HG03575 (cell line): ENCODE results near the gene ARPP21.
"Not testable (repeated sequence)": the region's sequence is repeated elsewhere in the genome, so short reads cannot be mapped to it uniquely, and the experiment has no call there.

ENCODE experiments used
- ATAC-seq: cut with Tn5 transposase; IDR thresholded peaks from one replicate; pipeline ENCODE4 v1.9.1; 2021; ENCODE audit not compliant: unreplicated experiment, insufficient number of reproducible peaks, low FRiP score; ENCODE audit errors: extremely low read depth

ARPP21 gene

GRCh38 chr3:35639254-35640186 is at the start of gene ARPP21:
ARPP21 (plus strand) TSS chr3:35639525; CDS start chr3:35681752, 42,227 bp downstream.
- no peak for ATAC-seq

- peak; percentile 56 for ATAC-seq
These were observed 46.6 kb upstream of the ARPP21 start for GRCh38 chr3:35592589-35593295.

- ATAC-seq: peak; percentile 33
These were observed 44.6 kb upstream of the ARPP21 start for GRCh38 chr3:35594739-35595138.

GRCh38 chr3:35596335-35596995 is 42.9 kb upstream of the ARPP21 start:
- ATAC-seq: no peak

GRCh38 chr3:35597490-35597889 is 41.8 kb upstream of the ARPP21 start:
- ATAC-seq: no peak

DNA sequence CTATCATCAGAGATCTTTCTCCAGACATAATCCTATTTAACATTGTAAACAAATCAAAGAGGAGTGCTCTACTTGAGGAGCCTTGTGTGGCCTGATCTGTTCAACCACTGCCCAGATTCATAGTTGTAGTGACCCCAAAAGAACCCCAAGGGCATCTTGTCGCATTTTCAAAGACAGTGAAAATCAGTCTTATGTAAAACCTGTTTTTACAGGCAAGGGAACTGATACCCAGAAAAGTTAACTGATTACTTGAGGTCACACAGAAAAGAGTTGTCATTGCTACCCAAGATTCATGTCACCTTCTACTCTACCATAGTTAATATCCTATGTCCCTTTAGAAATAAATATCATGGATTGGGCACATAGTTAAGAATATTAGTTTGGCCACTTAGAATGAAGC is 40.5 kb upstream of the ARPP21 start:
- no peak for ATAC-seq

DNA sequence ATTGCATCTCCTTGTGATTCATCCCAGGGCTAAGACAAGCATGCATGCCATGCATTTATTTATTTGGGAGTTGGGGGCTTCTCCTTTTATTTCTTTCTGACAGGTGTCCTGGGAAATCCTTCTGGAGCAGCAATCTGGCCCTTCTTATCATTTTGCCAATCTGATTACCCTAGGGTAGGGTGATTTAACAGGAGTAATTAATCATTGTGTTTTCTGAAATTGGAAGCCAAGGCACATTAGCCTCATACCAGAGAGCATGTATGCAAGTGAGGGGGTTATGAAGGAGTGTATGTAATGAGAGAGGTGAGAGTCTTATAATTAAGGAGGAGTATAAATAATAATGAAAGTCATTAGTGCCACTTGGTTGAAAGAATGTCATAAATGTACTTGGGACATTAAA is 37.4 kb upstream of the ARPP21 start:
- no peak for ATAC-seq

DNA sequence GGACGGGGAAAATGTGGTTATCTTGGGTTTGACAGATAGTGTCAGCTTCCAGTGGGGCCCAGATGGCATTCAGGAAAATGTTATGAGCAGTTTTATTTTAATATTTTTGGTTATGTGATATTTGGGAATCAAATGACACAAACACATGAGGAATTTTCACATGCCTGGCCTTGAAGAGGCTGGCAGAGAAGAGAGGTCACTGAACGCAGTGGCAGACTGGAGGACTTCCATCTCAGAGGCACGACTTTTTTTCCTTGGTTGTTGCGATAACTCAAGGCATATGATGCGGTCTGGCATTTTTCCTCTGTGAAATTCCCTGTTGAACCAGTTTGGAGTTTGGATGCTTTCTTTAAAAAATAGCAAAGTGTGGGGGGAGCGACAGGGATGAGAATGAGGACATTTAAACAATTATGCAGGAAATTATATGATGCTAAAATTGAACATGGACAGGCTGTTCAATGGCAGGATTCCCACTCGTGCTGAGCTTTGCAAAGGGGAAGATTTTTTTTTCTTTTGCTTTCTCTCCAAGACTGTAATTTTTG is 36.9 kb upstream of the ARPP21 start:
- ATAC-seq: no peak

DNA sequence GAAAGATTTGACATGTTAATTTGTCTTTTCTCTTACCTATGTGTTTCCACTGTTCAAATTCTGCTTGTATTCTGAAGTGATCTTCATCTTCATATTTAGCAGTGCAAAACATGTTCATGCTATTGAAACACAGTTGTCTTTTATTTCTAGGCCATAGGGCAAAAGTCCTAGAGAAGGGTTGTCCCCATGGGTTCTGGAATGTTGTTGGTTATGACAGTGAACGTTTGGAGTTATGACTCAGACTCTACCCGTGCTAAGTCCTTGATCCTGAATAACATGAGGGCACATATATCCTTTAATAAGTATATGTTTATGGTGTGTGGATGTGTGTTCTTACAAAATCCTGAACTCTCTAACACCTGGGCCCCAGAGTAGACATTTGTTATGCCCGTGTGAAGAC is 23.0 kb upstream of the ARPP21 start:
- no peak for ATAC-seq

- ATAC-seq: no peak
These were observed 22.0 kb upstream of the ARPP21 start for GRCh38 chr3:35617370-35617769.

DNA sequence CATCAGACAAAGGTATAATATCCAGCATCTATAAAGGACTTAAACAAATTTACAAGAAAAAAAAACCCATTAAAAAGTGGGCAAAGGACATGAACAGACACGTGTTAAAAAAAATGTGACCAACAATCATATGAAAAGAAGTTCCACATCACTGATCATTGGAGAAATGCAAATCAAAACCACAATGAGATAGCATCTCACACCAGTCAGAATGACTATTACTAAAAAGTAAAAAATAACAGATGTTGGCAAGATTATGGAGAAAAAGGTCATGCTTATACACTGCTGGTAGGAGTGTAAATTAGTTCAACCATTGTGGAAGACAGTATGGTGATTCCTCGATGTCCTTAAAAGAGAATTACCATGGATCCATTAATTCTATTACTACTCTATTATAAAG is 19.1 kb upstream of the ARPP21 start:
- not testable (repeated sequence) for ATAC-seq

GRCh38 chr3:35624698-35625097 is 14.6 kb upstream of the ARPP21 start:
- ATAC-seq: no peak

DNA sequence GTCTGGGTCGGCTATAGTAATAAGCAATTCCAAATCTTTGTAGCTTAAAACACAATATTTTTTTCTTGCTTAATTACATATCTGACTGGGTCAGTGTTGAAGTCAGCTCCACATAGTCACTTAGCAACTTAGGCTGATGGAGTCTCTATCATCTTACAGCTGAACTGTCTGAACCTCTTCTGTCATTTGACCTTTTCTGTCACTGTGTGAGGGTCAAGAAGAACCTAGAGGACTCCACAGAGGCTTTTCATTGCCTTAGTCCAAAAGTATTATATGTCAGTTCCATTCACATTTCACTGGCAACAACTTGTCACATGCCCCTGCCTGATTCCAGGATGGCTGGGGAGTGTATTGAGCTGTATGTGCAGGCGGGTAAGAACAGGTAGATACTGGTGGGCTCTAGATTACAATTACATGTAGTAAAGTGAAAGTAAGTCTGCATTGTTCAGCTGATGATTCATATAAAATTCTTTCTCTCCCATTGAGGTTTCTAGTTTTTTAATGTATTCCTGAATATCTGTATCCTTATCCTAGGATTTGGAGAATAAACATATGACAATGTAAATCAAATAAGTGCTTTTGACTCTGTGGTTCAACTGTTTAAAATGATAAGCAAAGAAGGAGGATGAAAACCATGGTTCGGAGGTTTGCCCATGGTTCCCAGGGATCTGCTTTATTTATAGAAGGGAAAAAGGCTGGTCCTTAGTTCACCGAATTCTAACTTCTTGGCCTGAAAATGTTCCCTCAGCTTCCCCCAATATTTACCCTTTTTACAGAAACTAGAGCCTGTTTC is 5.8 kb upstream of the ARPP21 start:
- no peak for ATAC-seq

GRCh38 chr3:35635407-35635806 is 3.9 kb upstream of the ARPP21 start:
- ATAC-seq: no peak

GRCh38 chr3:35635926-35636683 is 3.2 kb upstream of the ARPP21 start:
- ATAC-seq: no peak

- no peak for ATAC-seq
These were observed 910 bp upstream of the ARPP21 start for GRCh38 chr3:35638251-35638979.

DNA sequence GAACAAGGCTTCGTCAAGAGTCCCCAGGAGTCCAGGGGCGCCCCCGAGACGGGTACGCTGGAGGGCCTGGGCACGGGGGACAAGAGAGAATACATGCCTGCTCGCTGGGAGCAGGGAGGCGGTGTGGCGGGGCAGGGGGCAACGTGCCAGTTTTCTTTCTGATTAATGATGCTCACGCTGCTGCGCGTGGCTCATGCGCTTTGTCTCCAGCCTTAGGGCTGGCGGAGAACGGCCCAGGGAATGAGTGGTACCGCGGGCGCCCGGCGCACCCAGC is 408 bp upstream of the ARPP21 start:
- ATAC-seq: no peak
